DMS79 (cell line): ENCODE results near the gene TCF4.

Experiments used
- DNase-seq: peaks from one replicate; lab custom pipeline; 2025; lab: John Stamatoyannopoulos, UW

TCF4 gene

GRCh38 chr18:55320424-55321264, 267.3 kb downstream of the TCF4 start:
- DNase-seq: no peak

- no peak for DNase-seq
Observed at GRCh38 chr18:55319459-55320193, 268.4 kb downstream of the TCF4 start.

GRCh38 chr18:55318951-55319441, 269.0 kb downstream of the TCF4 start:
- no peak for DNase-seq

- no peak for DNase-seq
Observed at GRCh38 chr18:55317864-55318263, 270.1 kb downstream of the TCF4 start.

GRCh38 chr18:55317324-55317723, 270.7 kb downstream of the TCF4 start:
- DNase-seq: no peak

GRCh38 chr18:55316486-55317184, 271.4 kb downstream of the TCF4 start:
- DNase-seq: no peak

GRCh38 chr18:55314615-55315237, 273.3 kb downstream of the TCF4 start:
- no peak for DNase-seq

GRCh38 chr18:55314031-55314430, 274.0 kb downstream of the TCF4 start:
- no peak for DNase-seq

GRCh38 chr18:55310863-55311262, 277.1 kb downstream of the TCF4 start:
- no peak for DNase-seq

- DNase-seq: no peak
Observed at GRCh38 chr18:55310044-55310676, 277.8 kb downstream of the TCF4 start.

- DNase-seq: no peak
Observed at GRCh38 chr18:55309249-55309648, 278.7 kb downstream of the TCF4 start.

GRCh38 chr18:55307505-55307904, 280.5 kb downstream of the TCF4 start:
- DNase-seq: no peak

- DNase-seq: no peak
Observed at GRCh38 chr18:55306359-55307024, 281.5 kb downstream of the TCF4 start.

- DNase-seq: no peak
Observed at GRCh38 chr18:55302167-55302833, 285.7 kb downstream of the TCF4 start.

GRCh38 chr18:55301824-55302166, 286.2 kb downstream of the TCF4 start:
- DNase-seq: no peak

- DNase-seq: no peak
Observed at GRCh38 chr18:55300936-55301531, 287.0 kb downstream of the TCF4 start.

GRCh38 chr18:55300421-55300935, 287.5 kb downstream of the TCF4 start:
- no peak for DNase-seq

- no peak for DNase-seq
Observed at GRCh38 chr18:55296778-55297177, 291.2 kb downstream of the TCF4 start.

- DNase-seq: no peak
Observed at GRCh38 chr18:55296115-55296514, 291.9 kb downstream of the TCF4 start.

- no peak for DNase-seq
Observed at GRCh38 chr18:55290898-55291297, 297.1 kb downstream of the TCF4 start.
